IPS-20b (cell line): ENCODE measurements around the gene FAM107B.
A peak's percentile ranks its signal among the peaks of the same experiment; 100 is the strongest.
"Not testable (repeated sequence)": the region's sequence is repeated elsewhere in the genome, so short reads cannot be mapped to it uniquely, and the experiment has no call there.

ENCODE experiments used
- H3K27ac ChIP-seq: one replicate; pipeline ENCODE4 v1.5.1; 2013; ENCODE audit warnings: low read length
- H3K27me3 ChIP-seq: 2 replicates; pipeline ENCODE4 v1.6.1; 2013; ENCODE audit warnings: mild to moderate bottlenecking, low read length, inconsistent platforms; ENCODE audit not compliant: insufficient read depth
- H3K36me3 ChIP-seq: 2 replicates; pipeline ENCODE4 v1.6.1; 2013; ENCODE audit warnings: low read depth, mild to moderate bottlenecking, inconsistent platforms, low read length, moderate library complexity; ENCODE audit not compliant: insufficient read depth
- H3K4me1 ChIP-seq: 2 replicates; pipeline ENCODE4 v1.6.1; 2013; ENCODE audit warnings: mild to moderate bottlenecking, control low read depth, inconsistent platforms, low read length, moderate library complexity; ENCODE audit not compliant: insufficient read depth
- H3K4me3 ChIP-seq: 2 replicates; pipeline ENCODE4 v1.5.1; 2013; ENCODE audit warnings: mild to moderate bottlenecking, low read length, inconsistent platforms
- H3K9ac ChIP-seq: 2 replicates; pipeline ENCODE4 v1.6.1; 2013; ENCODE audit warnings: low read depth, mild to moderate bottlenecking, inconsistent platforms, low read length, moderate library complexity
- H3K9me3 ChIP-seq: 2 replicates; pipeline ENCODE4 v1.6.1; 2013; ENCODE audit warnings: mild to moderate bottlenecking, low read depth, low read length, inconsistent platforms; ENCODE audit not compliant: insufficient read depth

Gene FAM107B

GRCh38 chr10:14727924-14728323 is 46.8 kb downstream of the FAM107B start:
- H3K36me3 ChIP-seq = no peaks in the 10 kb centered on the region
- peaks cover 6% of the 10 kb centered on the region; the same call in 1 of the 2 replicates for H3K9me3 ChIP-seq
- no peaks in the 10 kb centered on the region for H3K4me1 ChIP-seq
- H3K9ac ChIP-seq = no peak overlapping the region
- H3K27me3 ChIP-seq = no peaks in the 10 kb centered on the region
- no peak overlapping the region for H3K4me3 ChIP-seq
- H3K27ac ChIP-seq = no peak overlapping the region

DNA sequence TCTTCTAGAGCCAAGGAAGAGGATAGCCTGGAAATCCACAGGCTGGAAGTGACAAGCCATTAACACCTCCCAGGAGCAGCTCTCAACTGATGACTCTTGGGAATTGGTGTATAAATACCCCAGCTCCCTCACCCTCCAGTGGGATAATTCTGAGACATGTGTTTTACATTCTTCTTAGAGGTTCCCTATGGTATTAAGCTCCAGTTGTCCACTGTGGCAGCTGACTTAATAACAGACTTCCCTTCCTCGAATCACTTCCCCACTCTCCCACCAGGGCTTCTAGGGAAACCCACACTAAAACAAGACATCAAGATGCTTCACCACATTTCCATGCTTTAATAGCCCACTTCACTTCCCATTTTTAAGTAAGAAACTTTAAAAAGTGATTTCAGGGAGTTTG is 47.2 kb downstream of the FAM107B start:
- no peaks in the 10 kb centered on the region for H3K27me3 ChIP-seq
- no peak overlapping the region for H3K4me3 ChIP-seq
- no peaks in the 10 kb centered on the region for H3K4me1 ChIP-seq
- no peaks in the 10 kb centered on the region for H3K36me3 ChIP-seq
- H3K9ac ChIP-seq = no peak overlapping the region
- peaks cover 6% of the 10 kb centered on the region; the same call in 1 of the 2 replicates for H3K9me3 ChIP-seq
- H3K27ac ChIP-seq = no peak overlapping the region

GRCh38 chr10:14724931-14725330 is 49.8 kb downstream of the FAM107B start:
- H3K4me1 ChIP-seq = no peaks in the 10 kb centered on the region
- H3K9ac ChIP-seq = no peak overlapping the region
- H3K27ac ChIP-seq = no peak overlapping the region
- peaks cover 6% of the 10 kb centered on the region; the same call in 1 of the 2 replicates for H3K9me3 ChIP-seq
- H3K4me3 ChIP-seq = no peak overlapping the region
- H3K27me3 ChIP-seq = no peaks in the 10 kb centered on the region
- no peaks in the 10 kb centered on the region for H3K36me3 ChIP-seq

- Histone ChIP-seq H3K27me3 (no peaks in the 10 kb centered on the region), H3K27ac (no peak overlapping the region), H3K9ac (no peak overlapping the region), H3K9me3 (peaks cover 6% of the 10 kb centered on the region; the same call in 1 of the 2 replicates), H3K36me3 (no peaks in the 10 kb centered on the region), H3K4me1 (no peaks in the 10 kb centered on the region), H3K4me3 (no peak overlapping the region)
These were observed 51.5 kb downstream of the FAM107B start for GRCh38 chr10:14723052-14723689.

DNA sequence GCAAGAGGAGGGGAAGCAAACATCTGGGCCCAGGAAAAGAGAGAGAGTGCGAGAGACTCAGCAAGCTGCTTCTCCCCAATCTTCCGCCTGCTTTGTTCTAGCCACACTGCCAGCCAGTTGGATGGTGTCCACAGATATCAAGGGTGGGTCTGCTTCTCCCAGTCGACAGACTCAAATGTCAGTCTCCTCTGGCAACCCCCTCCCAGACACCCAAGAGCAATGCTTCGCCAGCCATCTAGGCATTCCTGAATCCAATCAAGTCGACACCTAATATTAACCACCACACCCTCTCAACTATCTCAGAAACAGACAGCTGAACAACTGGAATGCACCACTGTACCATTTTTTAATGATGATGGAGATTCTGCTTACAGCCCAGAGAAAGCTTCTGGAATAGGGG is 57.1 kb downstream of the FAM107B start:
- Histone ChIP-seq H3K4me1 (no peaks in the 10 kb centered on the region), H3K9ac (no peak overlapping the region), H3K4me3 (no peak overlapping the region), H3K27me3 (no peaks in the 10 kb centered on the region), H3K27ac (no peak overlapping the region), H3K36me3 (no peaks in the 10 kb centered on the region), H3K9me3 (no peaks in the 10 kb centered on the region)

GRCh38 chr10:14712991-14713424 is 61.7 kb downstream of the FAM107B start:
- H3K36me3 ChIP-seq = no peaks in the 10 kb centered on the region
- H3K4me1 ChIP-seq = no peaks in the 10 kb centered on the region
- no peak overlapping the region for H3K9ac ChIP-seq
- no peak overlapping the region for H3K4me3 ChIP-seq
- no peak overlapping the region for H3K27ac ChIP-seq
- H3K27me3 ChIP-seq = no peaks in the 10 kb centered on the region
- H3K9me3 ChIP-seq = 0 out of 2 replicates have a peak, but pooled peaks cover 3% of the 10 kb centered on the region

- not testable (repeated sequence) for H3K27ac ChIP-seq, H3K9me3 ChIP-seq, H3K4me3 ChIP-seq, H3K36me3 ChIP-seq, H3K4me1 ChIP-seq, H3K9ac ChIP-seq, H3K27me3 ChIP-seq
These were observed 65.4 kb downstream of the FAM107B start for GRCh38 chr10:14709344-14709743.

DNA sequence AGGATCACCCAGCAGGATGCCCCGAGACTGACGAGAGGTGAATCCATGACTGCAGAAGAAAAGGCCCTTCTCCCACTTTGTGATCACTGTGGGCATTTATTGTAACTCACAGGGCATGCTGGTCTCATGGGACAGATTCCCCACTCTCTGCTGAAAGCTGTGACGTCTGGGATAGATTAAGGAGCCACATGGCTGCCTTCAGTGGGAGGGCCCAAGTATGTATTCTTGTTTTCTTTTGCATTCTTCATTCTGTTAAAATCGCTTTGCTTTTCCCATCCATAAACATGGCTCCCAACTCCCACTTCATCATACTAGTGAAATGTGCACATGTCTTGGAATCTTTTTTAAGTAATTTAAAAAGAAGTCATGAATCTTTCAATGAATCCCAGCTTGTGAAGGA is 67.2 kb downstream of the FAM107B start:
- Histone ChIP-seq H3K27me3 (no peaks in the 10 kb centered on the region), H3K9me3 (0 out of 2 replicates have a peak, but pooled peaks cover 3% of the 10 kb centered on the region), H3K36me3 (no peaks in the 10 kb centered on the region), H3K4me3 (no peak overlapping the region), H3K9ac (no peak overlapping the region), H3K27ac (no peak overlapping the region), H3K4me1 (0 out of 2 replicates have a peak, but pooled peaks cover 4% of the 10 kb centered on the region)

DNA sequence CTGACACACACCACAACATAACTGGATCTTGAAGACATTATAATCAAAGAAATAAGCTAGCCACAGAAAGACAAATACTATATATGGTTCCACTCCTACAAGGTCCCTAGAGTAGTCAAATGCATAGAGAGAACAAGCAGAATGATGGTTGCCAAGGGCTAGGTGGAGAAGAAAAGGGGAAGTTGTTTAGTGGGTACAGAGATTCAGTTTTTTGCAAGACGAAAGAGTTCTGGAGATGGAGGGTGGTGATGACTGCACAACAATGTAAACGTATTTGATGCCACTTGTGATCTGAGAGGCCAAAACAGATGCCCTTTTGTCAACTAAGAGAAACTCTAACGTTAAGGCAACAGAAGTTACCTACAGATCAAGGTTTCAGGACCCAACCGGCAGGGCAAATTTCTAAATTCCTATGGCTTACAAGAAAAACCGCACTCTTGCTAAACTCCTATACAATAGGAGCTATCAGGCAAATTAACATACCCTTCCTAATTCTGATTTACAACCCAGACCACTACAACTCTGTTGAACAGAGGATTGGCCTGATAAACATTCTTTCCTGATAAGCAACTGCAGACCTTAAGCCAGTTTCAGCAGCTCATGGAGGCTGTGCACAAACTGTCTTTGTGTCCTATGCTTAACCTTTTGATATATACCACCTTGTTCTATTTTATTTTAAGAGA is 69.0 kb downstream of the FAM107B start:
- Histone ChIP-seq H3K36me3 (no peaks in the 10 kb centered on the region), H3K9ac (no peak overlapping the region), H3K9me3 (0 out of 2 replicates have a peak, but pooled peaks cover 3% of the 10 kb centered on the region), H3K4me3 (0 out of 2 replicates have a peak overlapping the region, but pooled peaks have one; percentile 2), H3K4me1 (0 out of 2 replicates have a peak, but pooled peaks cover 4% of the 10 kb centered on the region), H3K27ac (no peak overlapping the region), H3K27me3 (no peaks in the 10 kb centered on the region)

- H3K4me3 ChIP-seq = no peak overlapping the region
- no peaks in the 10 kb centered on the region for H3K36me3 ChIP-seq
- no peak overlapping the region for H3K9ac ChIP-seq
- H3K27ac ChIP-seq = no peak overlapping the region
- no peaks in the 10 kb centered on the region for H3K27me3 ChIP-seq
- peaks cover 4% of the 10 kb centered on the region; the same call in 1 of the 2 replicates for H3K4me1 ChIP-seq
- no peaks in the 10 kb centered on the region for H3K9me3 ChIP-seq
These were observed 71.1 kb downstream of the FAM107B start for GRCh38 chr10:14703631-14704001.

- H3K36me3 ChIP-seq = no peaks in the 10 kb centered on the region
- no peak overlapping the region for H3K27ac ChIP-seq
- no peak overlapping the region for H3K9ac ChIP-seq
- no peak overlapping the region for H3K4me3 ChIP-seq
- peaks cover 4% of the 10 kb centered on the region; the same call in 1 of the 2 replicates for H3K4me1 ChIP-seq
- no peaks in the 10 kb centered on the region for H3K27me3 ChIP-seq
- H3K9me3 ChIP-seq = no peaks in the 10 kb centered on the region
These were observed 73.2 kb downstream of the FAM107B start for GRCh38 chr10:14701466-14701865.

- no peaks in the 10 kb centered on the region for H3K36me3 ChIP-seq
- no peak overlapping the region for H3K4me3 ChIP-seq
- H3K9me3 ChIP-seq = no peaks in the 10 kb centered on the region
- H3K4me1 ChIP-seq = no peaks in the 10 kb centered on the region; the same call in 1 of the 2 replicates
- H3K9ac ChIP-seq = no peak overlapping the region
- no peak overlapping the region for H3K27ac ChIP-seq
- H3K27me3 ChIP-seq = no peaks in the 10 kb centered on the region
These were observed 74.2 kb downstream of the FAM107B start for GRCh38 chr10:14700546-14700945.
